RPMI8226 (cell line): ENCODE measurements around the gene OLFML2B.

Source experiments
- DNase-seq: peaks from one replicate; pipeline ENCODE4 v3.0.0-alpha.2; 2015

The OLFML2B gene

GRCh38 chr1:162003830-162004215, 19.8 kb downstream of the OLFML2B start:
- DNase-seq: peak; percentile 97

GRCh38 chr1:162003061-162003829, 20.4 kb downstream of the OLFML2B start:
- DNase-seq: peak; percentile 83

- DNase-seq: no peak
Observed at GRCh38 chr1:162000053-162000420, 23.6 kb downstream of the OLFML2B start.

GRCh38 chr1:161999301-162000052, 24.2 kb downstream of the OLFML2B start:
- no peak for DNase-seq

GRCh38 chr1:161998811-161999210, 24.9 kb downstream of the OLFML2B start:
- DNase-seq: peak; percentile 77

- no peak for DNase-seq
Observed at GRCh38 chr1:161997152-161997551, 26.5 kb downstream of the OLFML2B start.

- DNase-seq: no peak
Observed at GRCh38 chr1:161994175-161994668, 29.4 kb downstream of the OLFML2B start.

GRCh38 chr1:161993576-161993975, 30.1 kb downstream of the OLFML2B start:
- no peak for DNase-seq

- DNase-seq: no peak
Observed at GRCh38 chr1:161989786-161990185, 33.9 kb downstream of the OLFML2B start.

- DNase-seq: peak; percentile 57
Observed at GRCh38 chr1:161989108-161989507, 34.6 kb downstream of the OLFML2B start.

GRCh38 chr1:161988413-161988812, 35.3 kb downstream of the OLFML2B start:
- DNase-seq: peak; percentile 16

GRCh38 chr1:161987872-161988271, 35.8 kb downstream of the OLFML2B start:
- DNase-seq: no peak

- DNase-seq: no peak
Observed at GRCh38 chr1:161987303-161987702, 36.4 kb downstream of the OLFML2B start.

- no peak for DNase-seq
Observed at GRCh38 chr1:161986328-161986727, 37.3 kb downstream of the OLFML2B start.

GRCh38 chr1:161985301-161985822, 38.3 kb downstream of the OLFML2B start:
- DNase-seq: no peak

- no peak for DNase-seq
Observed at GRCh38 chr1:161983725-161984124, 39.9 kb downstream of the OLFML2B start.

GRCh38 chr1:161982917-161983316, 40.8 kb downstream of the OLFML2B start:
- no peak for DNase-seq

GRCh38 chr1:161982507-161982895, 41.2 kb downstream of the OLFML2B start:
- DNase-seq: no peak

GRCh38 chr1:161981735-161982506, 41.7 kb downstream of the OLFML2B start:
- DNase-seq: peak; percentile 20

GRCh38 chr1:161981126-161981525, 42.5 kb downstream of the OLFML2B start:
- DNase-seq: no peak

- DNase-seq: peak; percentile 67
Observed at GRCh38 chr1:161978011-161978790, 45.5 kb downstream of the OLFML2B start.
